IMR-90 (cell line): Measurements from ENCODE around the gene ARMC3. TPM values are rescaled to one million over a fixed set of nuclear protein-coding genes. Genes with fewer than 3 reads are reported as not detected.

Experiments used
- ATAC-seq: fragments of 200-7000 bp; cut with Tn5 transposase; 2 replicates; pipeline ENCODE4 v1.9.1; 2020; ENCODE audit warnings: low read depth, mild to moderate bottlenecking, moderate library complexity
- BruUV-seq: library from RNA; stranded (reverse); fragments of 400-500 nt; replicated peaks from 2 replicates; lab custom pipeline; 2021; lab: Mats Ljungman, UMichigan
- CTCF ChIA-PET: fragments of 300-600 bp; formaldehyde crosslinking; extraction: SDS; loops from one replicate; lab custom pipeline; 2021; ENCODE audit warnings: antibody characterized with exemption; lab: Yijun Ruan, JAX
- POLR2A ChIA-PET: fragments of 300-600 bp; sonication (Branson Sonifier 250); formaldehyde crosslinking; loops from one replicate; lab custom pipeline; 2022; ENCODE audit warnings: antibody characterized with exemption; ENCODE audit not compliant: unreplicated experiment; lab: Charles Lee
- DNase-seq: peaks from one replicate; pipeline ENCODE4 v3.0.0; 2013
- H2AFZ ChIP-seq: replicated peaks from 2 replicates; pipeline ENCODE3; 2013; ENCODE audit warnings: low read length, mild to moderate bottlenecking; ENCODE audit not compliant: poor library complexity
- H2AK5ac ChIP-seq: 2 replicates; pipeline ENCODE4 v1.6.1; 2013; ENCODE audit warnings: low read depth, low read length, inconsistent platforms
- H2AK9ac ChIP-seq: replicated peaks from 2 replicates; pipeline ENCODE3; 2013; ENCODE audit warnings: mild to moderate bottlenecking, low read depth, low read length, moderate library complexity; ENCODE audit not compliant: poor library complexity
- H2BK120ac ChIP-seq: 2 replicates; pipeline ENCODE4 v1.6.1; 2013; ENCODE audit warnings: low read depth, low read length, inconsistent platforms
- H2BK15ac ChIP-seq: 3 replicates; pipeline ENCODE4 v1.6.1; 2013; ENCODE audit warnings: low read depth, low read length, inconsistent platforms
- H2BK20ac ChIP-seq: 2 replicates; pipeline ENCODE4 v1.6.1; 2013; ENCODE audit warnings: low read depth, mild to moderate bottlenecking, inconsistent platforms, low read length, moderate library complexity
- H2BK5ac ChIP-seq: 2 replicates; pipeline ENCODE4 v1.6.1; 2013; ENCODE audit warnings: mild to moderate bottlenecking, low read depth, low read length, inconsistent platforms; ENCODE audit not compliant: poor library complexity, severe bottlenecking
- H3K14ac ChIP-seq: replicated peaks from 2 replicates; pipeline ENCODE4 v1.6.1; 2013; ENCODE audit warnings: low read depth, low read length, inconsistent platforms
- H3K18ac ChIP-seq: 2 replicates; pipeline ENCODE4 v1.6.1; 2013; ENCODE audit warnings: low read depth, low read length, control low read depth
- H3K23ac ChIP-seq: 2 replicates; pipeline ENCODE4 v1.6.1; 2013; ENCODE audit warnings: low read depth, low read length, inconsistent platforms
- H3K27ac ChIP-seq: 2 replicates; pipeline ENCODE4 v1.5.1; 2013; ENCODE audit warnings: mild to moderate bottlenecking, control low read depth, low read length; ENCODE audit not compliant: insufficient read depth
- H3K27me3 ChIP-seq: 2 replicates; pipeline ENCODE4 v1.6.1; 2013; ENCODE audit warnings: low read length; ENCODE audit not compliant: control insufficient read depth, insufficient read depth
- H3K36me3 ChIP-seq: 2 replicates; pipeline ENCODE4 v1.6.1; 2013; ENCODE audit warnings: low read length, mixed read lengths; ENCODE audit not compliant: control insufficient read depth, insufficient read depth
- H3K4ac ChIP-seq: 2 replicates; pipeline ENCODE4 v1.6.1; 2013; ENCODE audit warnings: low read depth, low read length, inconsistent platforms
- H3K4me1 ChIP-seq: 2 replicates; pipeline ENCODE4 v1.6.1; 2013; ENCODE audit warnings: low read length, mixed read lengths; ENCODE audit not compliant: control insufficient read depth, insufficient read depth
- H3K4me2 ChIP-seq: 2 replicates; pipeline ENCODE4 v1.6.1; 2013; ENCODE audit warnings: low read depth, mild to moderate bottlenecking, control low read depth, low read length, moderate library complexity
- H3K4me3 ChIP-seq: 2 replicates; pipeline ENCODE4 v1.5.1; 2013; ENCODE audit warnings: low read depth, mild to moderate bottlenecking, control low read depth, low read length, moderate library complexity; ENCODE audit not compliant: insufficient read depth
- H3K56ac ChIP-seq: 2 replicates; pipeline ENCODE4 v1.6.1; 2013; ENCODE audit warnings: low read length, inconsistent platforms; ENCODE audit not compliant: insufficient read depth; ENCODE audit errors: extremely low read depth
- H3K79me1 ChIP-seq, 2 experiments: 2 replicates each; pipeline ENCODE4 v1.6.1; 2013; ENCODE audit warnings: low read length in 2 of 2, inconsistent platforms in 1 of 2, low read depth in 1 of 2
- H3K9ac ChIP-seq: 2 replicates; pipeline ENCODE4 v1.6.1; 2013; ENCODE audit warnings: low read depth, low read length, control low read depth
- H3K9me1 ChIP-seq: 2 replicates; pipeline ENCODE4 v1.6.1; 2013; ENCODE audit warnings: low read length, inconsistent platforms; ENCODE audit not compliant: insufficient read depth
- H3K9me3 ChIP-seq: 2 replicates; pipeline ENCODE4 v1.6.1; 2013; ENCODE audit warnings: low read length; ENCODE audit not compliant: control insufficient read depth, insufficient read depth
- H4K20me1 ChIP-seq: 2 replicates; pipeline ENCODE4 v1.6.1; 2013; ENCODE audit warnings: low read length, inconsistent platforms; ENCODE audit not compliant: insufficient read depth
- H4K5ac ChIP-seq: 2 replicates; pipeline ENCODE4 v1.6.1; 2013; ENCODE audit warnings: mild to moderate bottlenecking, low read depth, low read length, control low read depth
- H4K8ac ChIP-seq, 2 experiments: 2 replicates each; pipeline ENCODE4 v1.6.1; 2013; ENCODE audit warnings: low read depth in 2 of 2, low read length in 2 of 2, control low read depth in 1 of 2, inconsistent platforms in 1 of 2
- H4K91ac ChIP-seq: 2 replicates; pipeline ENCODE4 v1.6.1; 2013; ENCODE audit warnings: low read depth, low read length, inconsistent platforms; ENCODE audit not compliant: insufficient read depth
- BHLHE40 ChIP-seq: fragments of 150-350 bp; IDR thresholded peaks from 2 replicates; pipeline ENCODE4 v1.6.1; 2016; ENCODE audit warnings: mild to moderate bottlenecking, low read depth, low read length
- MAFK ChIP-seq: IDR thresholded peaks from 2 replicates; pipeline ENCODE4 v1.6.1; 2012; ENCODE audit warnings: low read depth, low read length, improper control_type of control experiment
- WGBS, 2 experiments: methylation state at CpG; one replicate each; pipeline versions ENCODE4 v1.1.5 to v1.1.7; 2013; ENCODE audit warnings: missing lambda C conversion rate in 2 of 2; ENCODE audit not compliant: insufficient read length in 1 of 2; ENCODE audit errors: extremely low coverage in 2 of 2; 5-methylcytosine and 5-hydroxymethylcytosine counted together
- dilution Hi-C: fragments of 300-500 bp; cut with HindIII; formaldehyde crosslinking; loops from one replicate; pipeline ENCODE4 v1.14.3; 2018; ENCODE audit warnings: low sequenced_read_pairs; ENCODE audit not compliant: unreplicated experiment
- in situ Hi-C: fragments of 300-500 bp; cut with MboI; formaldehyde crosslinking; loops from 3 replicates; pipeline ENCODE4 v1.14.3; 2019; ENCODE audit warnings: low sequenced_read_pairs, inconsistent platforms, mixed read lengths
- intact Hi-C: fragments of 100-400 bp; cut with micrococcal nuclease; formaldehyde crosslinking; loops from 2 replicates; pipeline ENCODE4 v1.10.0; 2022
- polyA plus RNA-seq, 3 experiments: library from polyadenylated mRNA; depleted of rRNA; stranded (reverse); fragments of >200 nt; gene quantifications; 2 replicates each; pipeline ENCODE4 v1.2.3, GENCODE V29; 2012; ENCODE audit warnings: low replicate concordance in 1 of 3
- total RNA-seq: library from RNA; depleted of rRNA; stranded (reverse); fragments of >200 nt; gene quantifications from 2 replicates; pipeline ENCODE4 v1.2.3, GENCODE V29; 2012

Gene ARMC3
- total and polyA plus RNA-seq, 2 of the 4 experiments (the other 2 are of a cell fraction): not detected

GRCh38 chr10:22925088-22925487 is 2.8 kb upstream of the ARMC3 start:
- in situ Hi-C loops: no loop called here
- no TSS peak for BruUV-seq

More at GRCh38 chr10:22925088-22925487, 2.8 kb upstream of the ARMC3 start:
- Histone ChIP-seq H4K20me1 (no peaks in the 10 kb centered on the region), H3K4me3 (no peak overlapping the region), H3K9ac (no peak overlapping the region), H3K4me2 (no peak overlapping the region), H3K9me3 (no peaks in the 10 kb centered on the region), H2AFZ (no peak overlapping the region), H3K9me1 (no peaks in the 10 kb centered on the region), H2AK9ac (no peak overlapping the region), H3K27ac (no peak overlapping the region), H3K27me3 (peaks cover 8% of the 10 kb centered on the region; the same call in 1 of the 2 replicates), H3K4me1 (no peaks in the 10 kb centered on the region), H3K79me1 (no peaks in the 10 kb centered on the region), H3K36me3 (no peaks in the 10 kb centered on the region), H2BK15ac (no peak overlapping the region), H2BK5ac (no peak overlapping the region), H2BK20ac (no peak overlapping the region), H3K4ac (no peak overlapping the region), H4K8ac (no peak overlapping the region), H4K5ac (no peak overlapping the region), H2AK5ac (no peak overlapping the region), H3K23ac (no peak overlapping the region), H2BK120ac (no peak overlapping the region), H3K56ac (no peak overlapping the region), H3K18ac (no peak overlapping the region), H4K91ac (no peak overlapping the region), H3K14ac (no peak overlapping the region)
- intact Hi-C loops: no loop called here
- TF ChIP-seq BHLHE40: no peak
- TF ChIP-seq MAFK: 0 out of 2 replicates have a peak, but pooled peaks have one; percentile 27
- ATAC-seq (no peak), DNase-seq (no peak)
- WGBS, 2 experiments: 0% methylated on average over 1 of the region's 1 CpG; no CpG with 5 or more reads in 1 of the 2 experiments
- ChIA-PET POLR2A (no interaction called here), CTCF (no interaction called here)
- dilution Hi-C loops: no loop called here
